WTC11 (cell line): ENCODE measurements around the gene EME2. TPM values are rescaled to one million over a fixed set of nuclear protein-coding genes. Genes with fewer than 3 reads are reported as not detected.

ENCODE experiments used
- ATAC-seq: fragments of 200-7000 bp; cut with Tn5 transposase; 2 replicates; pipeline ENCODE4 v1.10.0; 2021; ENCODE audit warnings: mild to moderate bottlenecking, moderate library complexity
- CTCF ChIA-PET: fragments of 300-600 bp; sonication (Branson Sonifier 250); formaldehyde crosslinking; loops from one replicate; lab custom pipeline; 2021; ENCODE audit warnings: antibody characterized with exemption; lab: Charles Lee
- POLR2A ChIA-PET: fragments of 350-600 bp; sonication (Branson Sonifier 250); formaldehyde crosslinking; loops from one replicate; lab custom pipeline; 2021; ENCODE audit warnings: antibody characterized with exemption; lab: Charles Lee
- DNase-seq: peaks from one replicate; pipeline ENCODE4 v3.0.0; 2021; ENCODE audit warnings: low spot score
- H3K27ac Mint-ChIP-seq: 2 replicates; pipeline ENCODE4 v1.8.0; 2021; ENCODE audit warnings: mixed read lengths
- H3K27me3 Mint-ChIP-seq: 2 replicates; pipeline ENCODE4 v1.8.0; 2021; ENCODE audit warnings: low read depth, mild to moderate bottlenecking, moderate library complexity, mixed read lengths
- H3K36me3 Mint-ChIP-seq: 2 replicates; pipeline ENCODE4 v1.8.0; 2021; ENCODE audit warnings: mixed read lengths
- H3K4me1 Mint-ChIP-seq: 2 replicates; pipeline ENCODE4 v1.8.0; 2022; ENCODE audit warnings: mixed read lengths
- H3K4me3 Mint-ChIP-seq: 2 replicates; pipeline ENCODE4 v1.8.0; 2021; ENCODE audit warnings: mild to moderate bottlenecking, moderate library complexity, mixed read lengths
- H3K9me3 Mint-ChIP-seq: 2 replicates; pipeline ENCODE4 v1.8.0; 2021; ENCODE audit warnings: mixed read lengths
- CBFB ChIP-seq: sonication (generic); formaldehyde crosslinking; IDR thresholded peaks from 2 replicates; pipeline ENCODE4 v1.8.1; 2022; ENCODE audit warnings: mild to moderate bottlenecking, low read depth, missing genetic modification reagents
- CREB1 ChIP-seq: sonication (generic); formaldehyde crosslinking; IDR thresholded peaks from 2 replicates; pipeline ENCODE4 v1.8.0; 2023; ENCODE audit warnings: mild to moderate bottlenecking, missing genetic modification reagents
- E2F4 ChIP-seq: sonication (generic); formaldehyde crosslinking; IDR thresholded peaks from 2 replicates; pipeline ENCODE4 v1.8.1; 2022; ENCODE audit warnings: low read depth, mild to moderate bottlenecking, moderate library complexity, missing genetic modification reagents, borderline replicate concordance
- EMX1 ChIP-seq: fragments of 250-450 bp; sonication (Bioruptor Pico); IDR thresholded peaks from 2 replicates; pipeline ENCODE4 v1.8.0; 2021; ENCODE audit warnings: mild to moderate bottlenecking
- ETV6 ChIP-seq: sonication (generic); formaldehyde crosslinking; IDR thresholded peaks from 2 replicates; pipeline ENCODE4 v1.8.1; 2022; ENCODE audit warnings: mild to moderate bottlenecking, missing genetic modification reagents
- FOXK1 ChIP-seq: sonication (generic); formaldehyde crosslinking; IDR thresholded peaks from 2 replicates; pipeline ENCODE4 v1.8.0; 2022; ENCODE audit warnings: mild to moderate bottlenecking, moderate library complexity, missing genetic modification reagents
- GRHL2 ChIP-seq: fragments of 250-450 bp; sonication (Bioruptor Pico); IDR thresholded peaks from 2 replicates; pipeline ENCODE4 v1.8.0; 2022; ENCODE audit warnings: mild to moderate bottlenecking, moderate library complexity; ENCODE audit not compliant: insufficient replicate concordance, severe bottlenecking
- IRF2 ChIP-seq: sonication (generic); formaldehyde crosslinking; IDR thresholded peaks from 2 replicates; pipeline ENCODE4 v1.8.0; 2022; ENCODE audit warnings: low read depth, missing genetic modification reagents, borderline replicate concordance
- MLX ChIP-seq: sonication (generic); formaldehyde crosslinking; IDR thresholded peaks from 2 replicates; pipeline ENCODE4 v1.8.1; 2023; ENCODE audit warnings: mild to moderate bottlenecking, missing genetic modification reagents, moderate library complexity
- NFE2L1 ChIP-seq: sonication (generic); formaldehyde crosslinking; IDR thresholded peaks from 2 replicates; pipeline ENCODE4 v1.8.1; 2023; ENCODE audit warnings: missing genetic modification reagents
- NR3C1 ChIP-seq: sonication (generic); formaldehyde crosslinking; conservative IDR thresholded peaks from 2 replicates; pipeline ENCODE4 v1.8.1; 2023; ENCODE audit warnings: low read depth, mild to moderate bottlenecking, missing genetic modification reagents
- SOX15 ChIP-seq: fragments of 250-450 bp; sonication (Bioruptor Pico); IDR thresholded peaks from 2 replicates; pipeline ENCODE4 v1.9.0; 2021; ENCODE audit warnings: mild to moderate bottlenecking
- SP1 ChIP-seq: sonication (generic); formaldehyde crosslinking; conservative IDR thresholded peaks from 2 replicates; pipeline ENCODE4 v1.8.1; 2022; ENCODE audit warnings: missing genetic modification reagents
- TCF7 ChIP-seq: sonication (generic); formaldehyde crosslinking; IDR thresholded peaks from 2 replicates; pipeline ENCODE4 v1.8.0; 2022; ENCODE audit warnings: mild to moderate bottlenecking, low read depth, missing genetic modification reagents, moderate library complexity
- TP53 ChIP-seq: sonication (generic); formaldehyde crosslinking; IDR thresholded peaks from 2 replicates; pipeline ENCODE4 v1.8.1; 2023; ENCODE audit warnings: mild to moderate bottlenecking, missing genetic modification reagents
- ZNF138 ChIP-seq: sonication (generic); formaldehyde crosslinking; conservative IDR thresholded peaks from 2 replicates; pipeline ENCODE4 v1.8.1; 2022; ENCODE audit warnings: mild to moderate bottlenecking, moderate library complexity, missing genetic modification reagents
- ZNF219 ChIP-seq: sonication (generic); formaldehyde crosslinking; IDR thresholded peaks from 2 replicates; pipeline ENCODE4 v1.8.0; 2023; ENCODE audit warnings: missing genetic modification reagents, mild to moderate bottlenecking, borderline replicate concordance
- ZNF263 ChIP-seq: sonication (generic); formaldehyde crosslinking; IDR thresholded peaks from 2 replicates; pipeline ENCODE4 v1.8.1; 2022; ENCODE audit warnings: low read depth, mild to moderate bottlenecking, moderate library complexity, missing genetic modification reagents
- ZNF532 ChIP-seq: fragments of 250-450 bp; sonication (Bioruptor Pico); IDR thresholded peaks from 2 replicates; pipeline ENCODE4 v1.9.0; 2021; ENCODE audit warnings: mild to moderate bottlenecking, borderline replicate concordance
- total RNA-seq: library from RNA; stranded (reverse); gene quantifications from 3 replicates; pipeline ENCODE4 v1.2.3, GENCODE V29; 2021
- TF ChIP-seq, protein P1 (sequence below): sonication (generic); formaldehyde crosslinking; IDR thresholded peaks from 2 replicates; pipeline ENCODE4 v1.8.1; 2022; ENCODE audit warnings: mild to moderate bottlenecking, missing genetic modification reagents, moderate library complexity, borderline replicate concordance
- TF ChIP-seq, protein P2 (sequence below): sonication (generic); formaldehyde crosslinking; IDR thresholded peaks from 2 replicates; pipeline ENCODE4 v1.8.0; 2022; ENCODE audit warnings: mild to moderate bottlenecking, missing genetic modification reagents
- TF ChIP-seq, protein P3 (sequence below): sonication (generic); formaldehyde crosslinking; IDR thresholded peaks from 2 replicates; pipeline ENCODE4 v1.8.1; 2023; ENCODE audit warnings: mild to moderate bottlenecking, missing genetic modification reagents
- TF ChIP-seq, protein P4 (sequence below): sonication (generic); formaldehyde crosslinking; IDR thresholded peaks from 2 replicates; pipeline ENCODE4 v1.8.1; 2023; ENCODE audit warnings: mild to moderate bottlenecking, missing genetic modification reagents, moderate library complexity

Gene EME2
- total RNA-seq, 1 experiment from 2014 or later: 23.2 TPM

DNA sequence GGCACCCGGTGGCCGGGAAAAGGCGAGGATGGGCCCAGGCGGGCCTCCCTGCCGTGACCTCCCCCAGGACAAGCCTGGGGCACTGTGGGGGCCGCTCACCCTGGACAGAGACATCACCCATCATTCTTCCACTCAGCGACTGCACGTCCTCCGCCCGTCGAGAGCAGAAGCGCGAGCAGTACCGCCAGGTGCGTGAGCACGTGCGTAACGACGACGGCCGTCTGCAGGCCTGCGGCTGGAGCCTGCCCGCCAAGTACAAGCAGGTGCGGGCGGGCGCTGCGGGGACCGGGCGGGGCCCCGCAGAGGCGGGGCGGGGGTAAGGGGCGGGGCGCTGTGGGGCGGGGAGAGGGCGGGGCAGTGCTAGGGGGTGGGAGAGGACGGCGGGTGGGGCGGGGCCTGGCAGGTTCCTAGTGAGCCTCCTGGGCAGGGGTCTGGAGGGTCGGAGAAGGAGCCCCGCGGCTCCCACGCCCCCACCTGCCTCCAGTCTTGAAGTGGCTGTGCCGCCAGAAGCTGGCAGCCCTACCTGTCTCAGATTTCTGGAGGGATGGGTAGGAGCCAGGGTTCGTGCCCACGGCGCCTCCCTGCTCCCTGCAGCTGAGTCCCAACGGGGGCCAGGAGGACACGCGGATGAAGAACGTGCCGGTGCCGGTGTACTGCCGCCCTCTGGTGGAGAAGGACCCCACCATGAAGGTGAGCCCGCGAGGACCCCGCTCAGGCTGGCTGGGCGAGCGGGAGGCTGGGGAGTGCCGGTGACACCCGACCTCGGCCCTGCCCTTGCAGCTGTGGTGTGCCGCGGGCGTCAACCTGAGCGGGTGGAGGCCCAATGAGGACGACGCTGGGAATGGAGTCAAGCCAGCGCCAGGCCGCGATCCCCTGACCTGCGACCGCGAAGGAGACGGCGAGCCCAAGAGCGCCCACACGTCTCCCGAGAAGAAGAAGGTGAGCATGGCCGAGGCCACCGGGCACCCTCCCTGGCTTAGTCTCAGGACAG is 8.8 kb upstream of the EME2 start:
- peak overlapping the region; percentile 45 for H3K4me3 Mint-ChIP-seq
- TF ChIP-seq, protein P1, sequence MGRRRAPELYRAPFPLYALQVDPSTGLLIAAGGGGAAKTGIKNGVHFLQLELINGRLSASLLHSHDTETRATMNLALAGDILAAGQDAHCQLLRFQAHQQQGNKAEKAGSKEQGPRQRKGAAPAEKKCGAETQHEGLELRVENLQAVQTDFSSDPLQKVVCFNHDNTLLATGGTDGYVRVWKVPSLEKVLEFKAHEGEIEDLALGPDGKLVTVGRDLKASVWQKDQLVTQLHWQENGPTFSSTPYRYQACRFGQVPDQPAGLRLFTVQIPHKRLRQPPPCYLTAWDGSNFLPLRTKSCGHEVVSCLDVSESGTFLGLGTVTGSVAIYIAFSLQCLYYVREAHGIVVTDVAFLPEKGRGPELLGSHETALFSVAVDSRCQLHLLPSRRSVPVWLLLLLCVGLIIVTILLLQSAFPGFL: peak; percentile 51; the same call in 1 of the 2 replicates
- TF ChIP-seq FOXK1 (CRISPR knock-in tag): peak; percentile 86
- TF ChIP-seq E2F4 (CRISPR knock-in tag): peak; percentile 68; the same call in 1 of the 2 replicates
- peak; percentile 93 for TF ChIP-seq TP53
- TF ChIP-seq GRHL2 (CRISPR knock-in tag): no peak
- TF ChIP-seq EMX1 (CRISPR knock-in tag): no peak
- TF ChIP-seq ZNF219 (CRISPR knock-in tag): peak; percentile 85; the same call in 1 of the 2 replicates
- peak; percentile 58; the same call in 1 of the 2 replicates for TF ChIP-seq ETV6 (CRISPR knock-in tag)
- TF ChIP-seq SP1 (CRISPR knock-in tag): no peak; the same call in 1 of the 2 replicates
- TF ChIP-seq NR3C1: 0 out of 2 replicates have a peak, but pooled peaks have one; percentile 53
- TF ChIP-seq, protein P2, sequence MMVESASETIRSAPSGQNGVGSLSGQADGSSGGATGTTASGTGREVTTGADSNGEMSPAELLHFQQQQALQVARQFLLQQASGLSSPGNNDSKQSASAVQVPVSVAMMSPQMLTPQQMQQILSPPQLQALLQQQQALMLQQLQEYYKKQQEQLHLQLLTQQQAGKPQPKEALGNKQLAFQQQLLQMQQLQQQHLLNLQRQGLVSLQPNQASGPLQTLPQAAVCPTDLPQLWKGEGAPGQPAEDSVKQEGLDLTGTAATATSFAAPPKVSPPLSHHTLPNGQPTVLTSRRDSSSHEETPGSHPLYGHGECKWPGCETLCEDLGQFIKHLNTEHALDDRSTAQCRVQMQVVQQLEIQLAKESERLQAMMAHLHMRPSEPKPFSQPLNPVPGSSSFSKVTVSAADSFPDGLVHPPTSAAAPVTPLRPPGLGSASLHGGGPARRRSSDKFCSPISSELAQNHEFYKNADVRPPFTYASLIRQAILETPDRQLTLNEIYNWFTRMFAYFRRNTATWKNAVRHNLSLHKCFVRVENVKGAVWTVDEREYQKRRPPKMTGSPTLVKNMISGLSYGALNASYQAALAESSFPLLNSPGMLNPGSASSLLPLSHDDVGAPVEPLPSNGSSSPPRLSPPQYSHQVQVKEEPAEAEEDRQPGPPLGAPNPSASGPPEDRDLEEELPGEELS (CRISPR knock-in tag): peak; percentile 96
- TF ChIP-seq ZNF532: 0 out of 2 replicates have a peak, but pooled peaks have one; percentile 44
- peak; percentile 92; the same call in 1 of the 2 replicates for TF ChIP-seq NFE2L1 (CRISPR knock-in tag)
- TF ChIP-seq ZNF263 (CRISPR knock-in tag): no peak
- TF ChIP-seq SOX15 (CRISPR knock-in tag): no peak
- no peak for TF ChIP-seq CREB1
- no peak for TF ChIP-seq CBFB (CRISPR knock-in tag)
- TF ChIP-seq, protein P3, sequence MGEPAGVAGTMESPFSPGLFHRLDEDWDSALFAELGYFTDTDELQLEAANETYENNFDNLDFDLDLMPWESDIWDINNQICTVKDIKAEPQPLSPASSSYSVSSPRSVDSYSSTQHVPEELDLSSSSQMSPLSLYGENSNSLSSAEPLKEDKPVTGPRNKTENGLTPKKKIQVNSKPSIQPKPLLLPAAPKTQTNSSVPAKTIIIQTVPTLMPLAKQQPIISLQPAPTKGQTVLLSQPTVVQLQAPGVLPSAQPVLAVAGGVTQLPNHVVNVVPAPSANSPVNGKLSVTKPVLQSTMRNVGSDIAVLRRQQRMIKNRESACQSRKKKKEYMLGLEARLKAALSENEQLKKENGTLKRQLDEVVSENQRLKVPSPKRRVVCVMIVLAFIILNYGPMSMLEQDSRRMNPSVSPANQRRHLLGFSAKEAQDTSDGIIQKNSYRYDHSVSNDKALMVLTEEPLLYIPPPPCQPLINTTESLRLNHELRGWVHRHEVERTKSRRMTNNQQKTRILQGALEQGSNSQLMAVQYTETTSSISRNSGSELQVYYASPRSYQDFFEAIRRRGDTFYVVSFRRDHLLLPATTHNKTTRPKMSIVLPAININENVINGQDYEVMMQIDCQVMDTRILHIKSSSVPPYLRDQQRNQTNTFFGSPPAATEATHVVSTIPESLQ (CRISPR knock-in tag): no peak
- peak; percentile 85; the same call in 1 of the 2 replicates for TF ChIP-seq TCF7 (CRISPR knock-in tag)
- TF ChIP-seq IRF2 (CRISPR knock-in tag): 0 out of 2 replicates have a peak, but pooled peaks have one; percentile 73
- TF ChIP-seq, protein P4, sequence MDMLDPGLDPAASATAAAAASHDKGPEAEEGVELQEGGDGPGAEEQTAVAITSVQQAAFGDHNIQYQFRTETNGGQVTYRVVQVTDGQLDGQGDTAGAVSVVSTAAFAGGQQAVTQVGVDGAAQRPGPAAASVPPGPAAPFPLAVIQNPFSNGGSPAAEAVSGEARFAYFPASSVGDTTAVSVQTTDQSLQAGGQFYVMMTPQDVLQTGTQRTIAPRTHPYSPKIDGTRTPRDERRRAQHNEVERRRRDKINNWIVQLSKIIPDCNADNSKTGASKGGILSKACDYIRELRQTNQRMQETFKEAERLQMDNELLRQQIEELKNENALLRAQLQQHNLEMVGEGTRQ (CRISPR knock-in tag): no peak
- no peak for TF ChIP-seq MLX (CRISPR knock-in tag)
- 0 out of 2 replicates have a peak, but pooled peaks have one; percentile 40 for TF ChIP-seq ZNF138 (CRISPR knock-in tag)

More for the DNA sequence above, 8.8 kb upstream of the EME2 start:
- Mint-ChIP-seq H3K27ac (no peak overlapping the region), H3K9me3 (no peaks in the 10 kb centered on the region), H3K27me3 (no peaks in the 10 kb centered on the region), H3K4me1 (no peaks in the 10 kb centered on the region), H3K36me3 (no peaks in the 10 kb centered on the region; the same call in 1 of the 2 replicates)
- ChIA-PET CTCF (interaction anchor here (0.6 to 2.5 kb wide), 16 partner anchors 9 to 270 kb away, joined by 3 to 17 read pairs (median 3); partner anchors contain the start of genes EME2, JPT2, MAPK8IP3 and MRPS34), POLR2A (interaction anchor here (1.1 to 1.9 kb wide), 3 partner anchors 9 to 19 kb away, joined by 4 to 7 read pairs (median 4); partner anchors contain the start of genes EME2, MRPS34, NUBP2 and SPSB3)
- ATAC-seq (peak; percentile 82), DNase-seq (peak; percentile 91)
